H9 (cell line): ENCODE results near the gene RPS27A. TPM values are rescaled to one million over a fixed set of nuclear protein-coding genes. Genes with fewer than 3 reads are reported as not detected.
A peak's percentile ranks its signal among the peaks of the same experiment; 100 is the strongest.

Experiments
- DNase-seq: peaks from one replicate; pipeline ENCODE4 v3.0.0-alpha.2; 2017
- H2AFZ ChIP-seq: one replicate; pipeline ENCODE4 v1.6.1; 2013; ENCODE audit warnings: mild to moderate bottlenecking, low read length, control low read depth, moderate library complexity
- H2AK5ac ChIP-seq: 2 replicates; pipeline ENCODE4 v1.6.1; 2013; ENCODE audit warnings: low read length, control low read depth, mixed read lengths; ENCODE audit not compliant: insufficient read length
- H2BK120ac ChIP-seq: one replicate; pipeline ENCODE4 v1.6.1; 2013; ENCODE audit warnings: low read depth, mild to moderate bottlenecking, low read length, control low read depth, inconsistent platforms; ENCODE audit not compliant: poor library complexity, severe bottlenecking
- H2BK12ac ChIP-seq: 2 replicates; pipeline ENCODE4 v1.6.1; 2013; ENCODE audit warnings: low read length, control low read depth, mixed read lengths, low read depth; ENCODE audit not compliant: insufficient read length
- H2BK15ac ChIP-seq: 2 replicates; pipeline ENCODE4 v1.6.1; 2013; ENCODE audit warnings: low read depth, low read length, control low read depth
- H2BK20ac ChIP-seq: one replicate; pipeline ENCODE4 v1.6.1; 2013; ENCODE audit warnings: low read depth, mild to moderate bottlenecking, low read length, control low read depth, inconsistent platforms; ENCODE audit not compliant: poor library complexity, severe bottlenecking
- H2BK5ac ChIP-seq: 2 replicates; pipeline ENCODE4 v1.6.1; 2013; ENCODE audit warnings: low read length, control low read depth, mixed read lengths; ENCODE audit not compliant: insufficient read length
- H3K14ac ChIP-seq: 2 replicates; pipeline ENCODE4 v1.6.1; 2013; ENCODE audit warnings: low read length, control low read depth; ENCODE audit not compliant: insufficient read depth
- H3K18ac ChIP-seq: 2 replicates; pipeline ENCODE4 v1.6.1; 2013; ENCODE audit warnings: low read depth, mild to moderate bottlenecking, mixed read lengths, low read length, control low read depth; ENCODE audit not compliant: insufficient read length
- H3K23ac ChIP-seq: 2 replicates; pipeline ENCODE4 v1.6.1; 2013; ENCODE audit warnings: low read length, control low read depth, mixed read lengths, low read depth; ENCODE audit not compliant: insufficient read length
- H3K23me2 ChIP-seq: 2 replicates; pipeline ENCODE4 v1.6.1; 2013; ENCODE audit warnings: low read depth, mild to moderate bottlenecking, mixed read lengths, low read length, control low read depth; ENCODE audit not compliant: insufficient read length, poor library complexity, severe bottlenecking
- H3K27ac ChIP-seq: 2 replicates; pipeline ENCODE4 v1.5.1; 2013; ENCODE audit warnings: low read length, control low read depth, mixed read lengths, low read depth; ENCODE audit not compliant: insufficient read length
- H3K27me3 ChIP-seq: 2 replicates; pipeline ENCODE4 v1.6.1; 2013; ENCODE audit warnings: low read length, control low read depth, inconsistent platforms; ENCODE audit not compliant: insufficient read depth
- H3K4ac ChIP-seq: 2 replicates; pipeline ENCODE4 v1.6.1; 2013; ENCODE audit warnings: low read depth, mild to moderate bottlenecking, control low read depth, inconsistent platforms, low read length, moderate library complexity
- H3K4me1 ChIP-seq: 2 replicates; pipeline ENCODE4 v1.6.1; 2013; ENCODE audit warnings: low read length, control low read depth, inconsistent platforms; ENCODE audit not compliant: insufficient read depth
- H3K4me2 ChIP-seq: 2 replicates; pipeline ENCODE4 v1.6.1; 2013; ENCODE audit warnings: low read length, control low read depth, mixed read lengths; ENCODE audit not compliant: insufficient read length, insufficient read depth
- H3K56ac ChIP-seq: 2 replicates; pipeline ENCODE4 v1.6.1; 2013; ENCODE audit warnings: low read depth, mild to moderate bottlenecking, mixed read lengths, low read length, control low read depth; ENCODE audit not compliant: insufficient read length
- H3K79me1 ChIP-seq: 2 replicates; pipeline ENCODE4 v1.6.1; 2013; ENCODE audit warnings: low read depth, mild to moderate bottlenecking, moderate library complexity, low read length, control low read depth, inconsistent platforms; ENCODE audit not compliant: insufficient read depth, poor library complexity, severe bottlenecking
- H3K79me2 ChIP-seq: 2 replicates; pipeline ENCODE4 v1.6.1; 2013; ENCODE audit warnings: low read length, control low read depth, inconsistent platforms; ENCODE audit not compliant: insufficient read depth
- H3K9ac ChIP-seq: 2 replicates; pipeline ENCODE4 v1.6.1; 2013; ENCODE audit warnings: low read length, control low read depth, mixed read lengths; ENCODE audit not compliant: insufficient read length; ENCODE audit errors: extremely low read depth
- H3K9me3 ChIP-seq: one replicate; pipeline ENCODE4 v1.6.1; 2013; ENCODE audit warnings: low read depth, low read length, inconsistent platforms; ENCODE audit not compliant: control insufficient read depth
- H3T11ph ChIP-seq: one replicate; pipeline ENCODE4 v1.6.1; 2013; ENCODE audit warnings: mild to moderate bottlenecking, low read length, control low read depth, inconsistent platforms
- H4K20me1 ChIP-seq: one replicate; pipeline ENCODE4 v1.6.1; 2013; ENCODE audit not compliant: control insufficient read depth, insufficient read length, insufficient read depth
- H4K5ac ChIP-seq: 2 replicates; pipeline ENCODE4 v1.6.1; 2013; ENCODE audit warnings: low read depth, mild to moderate bottlenecking, mixed read lengths, low read length, control low read depth; ENCODE audit not compliant: insufficient read length
- H4K8ac ChIP-seq: replicated peaks from 2 replicates; pipeline ENCODE4 v1.6.1; 2013; ENCODE audit warnings: low read length, control low read depth, mixed read lengths, low read depth; ENCODE audit not compliant: insufficient read length
- H4K91ac ChIP-seq: 2 replicates; pipeline ENCODE4 v1.6.1; 2013; ENCODE audit warnings: low read depth, mild to moderate bottlenecking, moderate library complexity, mixed read lengths, low read length, control low read depth; ENCODE audit not compliant: insufficient read length
- H3K27ac Mint-ChIP-seq, 3 experiments: 2 replicates in 2 of 3; 3 replicates in 1 of 3; pipeline ENCODE4 v1.8.0; 2020 to 2021; ENCODE audit warnings: mixed read lengths in 3 of 3, mild to moderate bottlenecking in 1 of 3, moderate library complexity in 1 of 3
- H3K27me3 Mint-ChIP-seq: 2 replicates; pipeline ENCODE4 v1.8.0; 2021; ENCODE audit warnings: low read depth, mild to moderate bottlenecking, moderate library complexity, mixed read lengths
- H3K36me3 Mint-ChIP-seq, 3 experiments: 2 replicates in 2 of 3; 3 replicates in 1 of 3; pipeline ENCODE4 v1.8.0; 2020 to 2021; ENCODE audit warnings: low read depth in 3 of 3, mixed read lengths in 3 of 3; ENCODE audit not compliant: insufficient read depth in 1 of 3
- H3K4me1 Mint-ChIP-seq, 2 experiments: 2 replicates each; pipeline ENCODE4 v1.8.0; 2020; ENCODE audit warnings: mixed read lengths in 2 of 2
- H3K4me3 Mint-ChIP-seq, 2 experiments: 2 replicates in 1 of 2; 3 replicates in 1 of 2; pipeline ENCODE4 v1.8.0; 2020 to 2021; ENCODE audit warnings: mild to moderate bottlenecking in 2 of 2, mixed read lengths in 2 of 2, moderate library complexity in 1 of 2
- H3K9me3 Mint-ChIP-seq, 2 experiments: 2 replicates in 1 of 2; 3 replicates in 1 of 2; pipeline ENCODE4 v1.8.0; 2020; ENCODE audit warnings: mild to moderate bottlenecking in 2 of 2, mixed read lengths in 2 of 2, moderate library complexity in 1 of 2
- WGBS: extraction: QIAGEN DNeasy Blood & Tissue Kit; methylation state at CpG from one replicate; pipeline ENCODE4 v1.1.7; 2013; ENCODE audit warnings: missing lambda C conversion rate, low lambda C conversion rate, mixed read lengths; ENCODE audit not compliant: insufficient read length; ENCODE audit errors: extremely low coverage; 5-methylcytosine and 5-hydroxymethylcytosine counted together
- total RNA-seq: library from RNA; stranded (reverse); gene quantifications from 2 replicates; pipeline ENCODE4 v1.2.1, GENCODE V29; 2021
- TF ChIP-seq, protein P1 (sequence below): fragments of 200-600 bp; sonication (generic); conservative IDR thresholded peaks from 3 replicates; pipeline ENCODE4 v1.8.0; 2021; ENCODE audit warnings: antibody characterized with exemption, mild to moderate bottlenecking

Gene RPS27A
- total RNA-seq, 1 experiment from 2014 or later, result 1,415 TPM

DNA sequence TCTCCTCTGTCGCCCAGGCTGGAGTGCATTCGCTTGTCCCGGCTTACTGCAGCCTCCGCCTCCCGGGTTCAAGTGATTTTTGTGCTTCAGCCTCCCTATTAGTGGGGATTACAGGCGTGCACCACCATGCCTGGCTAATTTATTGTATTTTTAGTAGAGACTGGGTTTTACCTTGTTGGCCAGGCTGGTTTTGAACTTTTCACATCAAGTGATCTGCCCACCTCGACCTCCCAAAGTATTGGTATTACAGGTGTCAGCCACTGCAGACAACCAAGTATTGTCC is 1.1 kb downstream of the RPS27A start:
- Histone ChIP-seq H3K56ac (no peak overlapping the region), H3K23ac (no peak overlapping the region), H4K8ac (no peak overlapping the region), H2BK20ac (no peak overlapping the region), H3K4me2 (peak overlapping the region; percentile 99), H2BK12ac (no peak overlapping the region), H3K4ac (no peak overlapping the region), H3K27me3 (no peaks in the 10 kb centered on the region), H3T11ph (no peak overlapping the region), H3K27ac (peak overlapping the region; percentile 60), H2AFZ (no peak overlapping the region), H4K91ac (no peak overlapping the region), H4K20me1 (no peaks in the 10 kb centered on the region), H3K9ac (peak overlapping the region; percentile 89), H3K79me1 (peaks cover 7% of the 10 kb centered on the region), H3K18ac (no peak overlapping the region), H2AK5ac (no peak overlapping the region), H4K5ac (no peak overlapping the region), H3K23me2 (peaks cover 10% of the 10 kb centered on the region), H3K79me2 (peaks cover 10% of the 10 kb centered on the region), H2BK15ac (no peak overlapping the region), H2BK120ac (no peak overlapping the region), H2BK5ac (no peak overlapping the region), H3K14ac (0 out of 2 replicates have a peak overlapping the region, but pooled peaks have one; percentile 20), H3K9me3 (no peaks in the 10 kb centered on the region), H3K4me1 (no peaks in the 10 kb centered on the region)
- Mint-ChIP-seq H3K27me3 (no peaks in the 10 kb centered on the region; the same call in 1 of the 2 replicates), H3K4me1 (peaks cover 18 to 24% of the 10 kb centered on the region in 2 experiments), H3K9me3 (no peaks in the 10 kb centered on the region; a peak in 1 of 5 replicates), H3K27ac (peak overlapping the region; percentile 99 to 100 (median 100); a peak in 4 of 7 replicates), H3K36me3 (peaks cover 31 to 61% (median 44%) of the 10 kb centered on the region in 3 experiments), H3K4me3 (peak overlapping the region; percentile 97 to 99)
- no CpG with 5 or more reads among the region's 7 CpGs for WGBS
- no peak for DNase-seq
- TF ChIP-seq, protein P1, sequence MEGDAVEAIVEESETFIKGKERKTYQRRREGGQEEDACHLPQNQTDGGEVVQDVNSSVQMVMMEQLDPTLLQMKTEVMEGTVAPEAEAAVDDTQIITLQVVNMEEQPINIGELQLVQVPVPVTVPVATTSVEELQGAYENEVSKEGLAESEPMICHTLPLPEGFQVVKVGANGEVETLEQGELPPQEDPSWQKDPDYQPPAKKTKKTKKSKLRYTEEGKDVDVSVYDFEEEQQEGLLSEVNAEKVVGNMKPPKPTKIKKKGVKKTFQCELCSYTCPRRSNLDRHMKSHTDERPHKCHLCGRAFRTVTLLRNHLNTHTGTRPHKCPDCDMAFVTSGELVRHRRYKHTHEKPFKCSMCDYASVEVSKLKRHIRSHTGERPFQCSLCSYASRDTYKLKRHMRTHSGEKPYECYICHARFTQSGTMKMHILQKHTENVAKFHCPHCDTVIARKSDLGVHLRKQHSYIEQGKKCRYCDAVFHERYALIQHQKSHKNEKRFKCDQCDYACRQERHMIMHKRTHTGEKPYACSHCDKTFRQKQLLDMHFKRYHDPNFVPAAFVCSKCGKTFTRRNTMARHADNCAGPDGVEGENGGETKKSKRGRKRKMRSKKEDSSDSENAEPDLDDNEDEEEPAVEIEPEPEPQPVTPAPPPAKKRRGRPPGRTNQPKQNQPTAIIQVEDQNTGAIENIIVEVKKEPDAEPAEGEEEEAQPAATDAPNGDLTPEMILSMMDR, result no peak
